SKM-1 treated with dmso at 0.1 percent for 144 hours (cell line): ENCODE data around the gene HS3ST6.
"Not testable (repeated sequence)": the region's sequence is repeated elsewhere in the genome, so short reads cannot be mapped to it uniquely, and the experiment has no call there.

Experiments used
- DNase-seq: peaks from one replicate; lab custom pipeline; 2025; ENCODE audit not compliant: unreplicated experiment; lab: John Stamatoyannopoulos, UW

HS3ST6 gene

GRCh38 chr16:1884155-1884760 is 34.0 kb downstream of the HS3ST6 start:
- peak; percentile 73 for DNase-seq

- DNase-seq: not testable (repeated sequence)
Observed at GRCh38 chr16:1881172-1881571, 37.0 kb downstream of the HS3ST6 start.

- DNase-seq: no peak
Observed at GRCh38 chr16:1879477-1879876, 38.7 kb downstream of the HS3ST6 start.

GRCh38 chr16:1878256-1878655 is 40.0 kb downstream of the HS3ST6 start:
- DNase-seq: no peak

- DNase-seq: no peak
Observed at GRCh38 chr16:1877804-1878203, 40.4 kb downstream of the HS3ST6 start.

- no peak for DNase-seq
Observed at GRCh38 chr16:1877089-1877488, 41.1 kb downstream of the HS3ST6 start.

GRCh38 chr16:1876468-1876867 is 41.7 kb downstream of the HS3ST6 start:
- DNase-seq: no peak

- not testable (repeated sequence) for DNase-seq
Observed at GRCh38 chr16:1876066-1876465, 42.1 kb downstream of the HS3ST6 start.

- no peak for DNase-seq
Observed at GRCh38 chr16:1874854-1875253, 43.4 kb downstream of the HS3ST6 start.

- DNase-seq: peak; percentile 60
Observed at GRCh38 chr16:1871974-1872635, 46.1 kb downstream of the HS3ST6 start, which contains the start of gene MEIOB. MEIOB (minus strand) TSS chr16:1872164; CDS start chr16:1868175, 3,989 bp downstream.

GRCh38 chr16:1870365-1871082 is 47.7 kb downstream of the HS3ST6 start:
- DNase-seq: no peak

- DNase-seq: no peak
Observed at GRCh38 chr16:1865902-1866690, 52.1 kb downstream of the HS3ST6 start.

- peak; percentile 40 for DNase-seq
Observed at GRCh38 chr16:1863681-1864460, 54.3 kb downstream of the HS3ST6 start.

GRCh38 chr16:1862394-1862793 is 55.8 kb downstream of the HS3ST6 start:
- DNase-seq: no peak

- no peak for DNase-seq
Observed at GRCh38 chr16:1861730-1862129, 56.5 kb downstream of the HS3ST6 start.
